Osteocyte (in vitro differentiated cells): Measurements from ENCODE around the gene NOX1. TPM values are rescaled to one million over a fixed set of nuclear protein-coding genes. Genes with fewer than 3 reads are reported as not detected.
"Not testable (repeated sequence)": the region's sequence is repeated elsewhere in the genome, so short reads cannot be mapped to it uniquely, and the experiment has no call there.

Source experiments
- DNase-seq: peaks from one replicate; pipeline ENCODE4 v3.0.0; 2021; ENCODE audit warnings: mixed read lengths; ENCODE audit not compliant: unreplicated experiment; ENCODE audit errors: extremely low spot score
- H3K27ac Mint-ChIP-seq: one replicate; pipeline ENCODE4 v1.8.0; 2021; ENCODE audit warnings: mild to moderate bottlenecking, mixed read lengths; ENCODE audit not compliant: unreplicated experiment
- H3K27me3 Mint-ChIP-seq: one replicate; pipeline ENCODE4 v1.8.0; 2021; ENCODE audit warnings: mixed read lengths; ENCODE audit not compliant: unreplicated experiment
- H3K36me3 Mint-ChIP-seq: one replicate; pipeline ENCODE4 v1.8.0; 2021; ENCODE audit warnings: mixed read lengths; ENCODE audit not compliant: unreplicated experiment
- H3K4me1 Mint-ChIP-seq: one replicate; pipeline ENCODE4 v1.8.0; 2021; ENCODE audit warnings: mixed read lengths; ENCODE audit not compliant: unreplicated experiment
- H3K4me3 Mint-ChIP-seq: one replicate; pipeline ENCODE4 v1.8.0; 2021; ENCODE audit warnings: mild to moderate bottlenecking, moderate library complexity, mixed read lengths; ENCODE audit not compliant: unreplicated experiment
- H3K9me3 Mint-ChIP-seq: one replicate; pipeline ENCODE4 v1.8.0; 2021; ENCODE audit warnings: mixed read lengths; ENCODE audit not compliant: unreplicated experiment
- CTCF ChIP-seq: fragments of 200-600 bp; sonication (generic); IDR thresholded peaks from 2 replicates; pipeline ENCODE4 v1.5.0; 2021; ENCODE audit warnings: antibody characterized with exemption, mild to moderate bottlenecking, moderate library complexity
- total RNA-seq: library from RNA; stranded (reverse); gene quantifications from 2 replicates; pipeline ENCODE4 v1.2.1, GENCODE V29; 2021

NOX1 gene
- total RNA-seq, 1 donor from 2014 or later, result not detected

- no peak for TF ChIP-seq CTCF
- Mint-ChIP-seq H3K4me1 (no peaks in the 10 kb centered on the region), H3K27me3 (peaks cover 25% of the 10 kb centered on the region), H3K27ac (no peak overlapping the region), H3K4me3 (no peak overlapping the region), H3K36me3 (no peaks in the 10 kb centered on the region), H3K9me3 (peaks cover 17% of the 10 kb centered on the region)
- no peak for DNase-seq
Measured at GRCh38 chrX:100804780-100805179, 69.4 kb downstream of the NOX1 start.

GRCh38 chrX:100802843-100803242 lies 71.3 kb downstream of the NOX1 start:
- no peak for TF ChIP-seq CTCF
- Mint-ChIP-seq H3K4me3 (no peak overlapping the region), H3K36me3 (no peaks in the 10 kb centered on the region), H3K9me3 (peaks cover 16% of the 10 kb centered on the region), H3K27me3 (peaks cover 16% of the 10 kb centered on the region), H3K27ac (no peak overlapping the region), H3K4me1 (no peaks in the 10 kb centered on the region)
- no peak for DNase-seq

GRCh38 chrX:100798484-100799214 lies 75.5 kb downstream of the NOX1 start:
- TF ChIP-seq CTCF, result no peak
- Mint-ChIP-seq H3K9me3 (peaks cover 12% of the 10 kb centered on the region), H3K27ac (no peak overlapping the region), H3K4me3 (no peak overlapping the region), H3K4me1 (no peaks in the 10 kb centered on the region), H3K36me3 (no peaks in the 10 kb centered on the region), H3K27me3 (peaks cover 8% of the 10 kb centered on the region)
- no peak for DNase-seq

- no peaks in the 10 kb centered on the region for H3K36me3 Mint-ChIP-seq
- no peak for DNase-seq
- H3K4me3 Mint-ChIP-seq, result no peak overlapping the region
- H3K27me3 Mint-ChIP-seq, result peaks cover 5% of the 10 kb centered on the region
- no peak overlapping the region for H3K27ac Mint-ChIP-seq
- H3K4me1 Mint-ChIP-seq, result no peaks in the 10 kb centered on the region
- TF ChIP-seq CTCF, result no peak
- H3K9me3 Mint-ChIP-seq, result peaks cover 12% of the 10 kb centered on the region
Measured at GRCh38 chrX:100797359-100797758, 76.8 kb downstream of the NOX1 start.

GRCh38 chrX:100796371-100796770 lies 77.8 kb downstream of the NOX1 start:
- H3K9me3 Mint-ChIP-seq, H3K4me1 Mint-ChIP-seq, H3K4me3 Mint-ChIP-seq, DNase-seq, H3K27ac Mint-ChIP-seq, H3K27me3 Mint-ChIP-seq, H3K36me3 Mint-ChIP-seq: not testable (repeated sequence)

Other genes starting within 250 kb of the NOX1 start
- 49.3 and 50.8 TPM in 2 replicates for gene TSPAN6, start 237.6 kb downstream of the NOX1 start, total RNA-seq
- gene SRPX2, start 230.2 kb downstream of the NOX1 start, total RNA-seq, result 42.8 and 47.9 TPM in 2 replicates
- gene SYTL4, start 142.2 kb downstream of the NOX1 start, total RNA-seq, result 19.7 and 23.2 TPM in 2 replicates
- gene CSTF2, start 54.0 kb downstream of the NOX1 start, total RNA-seq, result 12.2 and 14.8 TPM in 2 replicates
- not detected in 2 replicates for gene XKRX, start 54.6 kb upstream of the NOX1 start, total RNA-seq
- not detected in 2 replicates for gene ARL13A, start 95.3 kb upstream of the NOX1 start, total RNA-seq
- gene TRMT2B, start 177.8 kb upstream of the NOX1 start, total RNA-seq, result 11.0 and 12.5 TPM in 2 replicates
- gene TMEM35A, start 204.5 kb upstream of the NOX1 start, total RNA-seq, result 1.8 and 2.2 TPM in 2 replicates
- 3.1 and 5.5 TPM in 2 replicates for gene CENPI, start 223.8 kb upstream of the NOX1 start, total RNA-seq